ENCODE measurements around the gene HSPG2.
A peak's percentile ranks its signal among the peaks of the same experiment; 100 is the strongest.
"Not testable (repeated sequence)": the region's sequence is repeated elsewhere in the genome, so short reads cannot be mapped to it uniquely, and the experiment has no call there.

The HSPG2 gene

GRCh38 chr1:21821385-21822019, 115.6 kb downstream of the HSPG2 start:
- no peak for FAIRE-seq

GRCh38 chr1:21820597-21821232, 116.4 kb downstream of the HSPG2 start:
- FAIRE-seq: no peak

GRCh38 chr1:21818656-21819055, 118.5 kb downstream of the HSPG2 start:
- no peak for FAIRE-seq

GRCh38 chr1:21816602-21817302, 120.4 kb downstream of the HSPG2 start:
- no peak for FAIRE-seq

GRCh38 chr1:21815724-21816321, 121.3 kb downstream of the HSPG2 start:
- no peak for FAIRE-seq

GRCh38 chr1:21814981-21815582, 122.0 kb downstream of the HSPG2 start:
- FAIRE-seq: no peak

- no peak for FAIRE-seq
These were observed 122.7 kb downstream of the HSPG2 start for GRCh38 chr1:21814241-21814918.

GRCh38 chr1:21813542-21813941, 123.6 kb downstream of the HSPG2 start:
- FAIRE-seq: no peak

- FAIRE-seq: no peak
These were observed 125.2 kb downstream of the HSPG2 start, which contains the start of gene LDLRAD2 for GRCh38 chr1:21811875-21812305. TSS of gene LDLRAD2 (plus strand) at chr1:21812265. CDS start at chr1:21812452, 187 bp downstream.

GRCh38 chr1:21804536-21804935, 132.6 kb downstream of the HSPG2 start:
- no peak for FAIRE-seq

GRCh38 chr1:21801100-21801499, 136.0 kb downstream of the HSPG2 start:
- no peak for FAIRE-seq

- no peak for FAIRE-seq
These were observed 137.4 kb downstream of the HSPG2 start for GRCh38 chr1:21799730-21800129.

- FAIRE-seq: no peak
These were observed 142.0 kb downstream of the HSPG2 start for GRCh38 chr1:21795075-21795474.

GRCh38 chr1:21794656-21795055, 142.5 kb downstream of the HSPG2 start:
- no peak for FAIRE-seq

GRCh38 chr1:21793104-21793503, 144.0 kb downstream of the HSPG2 start:
- FAIRE-seq: no peak

GRCh38 chr1:21786640-21787039, 150.5 kb downstream of the HSPG2 start:
- FAIRE-seq: no peak

GRCh38 chr1:21785764-21786163, 151.3 kb downstream of the HSPG2 start:
- not testable (repeated sequence) for FAIRE-seq

GRCh38 chr1:21783679-21784603, 153.2 kb downstream of the HSPG2 start:
- FAIRE-seq: no peak

GRCh38 chr1:21782868-21783678, 154.0 kb downstream of the HSPG2 start, which contains the start of gene USP48:
TSS of gene USP48 (minus strand) at chr1:21783149. CDS start at chr1:21782957, 192 bp downstream.
- peak; percentile 47 for FAIRE-seq

GRCh38 chr1:21782349-21782867, 154.7 kb downstream of the HSPG2 start:
- FAIRE-seq: no peak

All from A204.1 (cell line).